Parietal lobe (tissue), 1 donor: ENCODE results near the gene GPD1L. TPM values are rescaled to one million over a fixed set of nuclear protein-coding genes. Genes with fewer than 3 reads are reported as not detected.

Experiments
- total RNA-seq: library from RNA; depleted of rRNA; stranded (reverse); fragments of >200 nt; gene quantifications from one replicate; pipeline ENCODE4 v1.2.3, GENCODE V29; 2014

The GPD1L gene
- 74.2 TPM for total RNA-seq

DNA sequence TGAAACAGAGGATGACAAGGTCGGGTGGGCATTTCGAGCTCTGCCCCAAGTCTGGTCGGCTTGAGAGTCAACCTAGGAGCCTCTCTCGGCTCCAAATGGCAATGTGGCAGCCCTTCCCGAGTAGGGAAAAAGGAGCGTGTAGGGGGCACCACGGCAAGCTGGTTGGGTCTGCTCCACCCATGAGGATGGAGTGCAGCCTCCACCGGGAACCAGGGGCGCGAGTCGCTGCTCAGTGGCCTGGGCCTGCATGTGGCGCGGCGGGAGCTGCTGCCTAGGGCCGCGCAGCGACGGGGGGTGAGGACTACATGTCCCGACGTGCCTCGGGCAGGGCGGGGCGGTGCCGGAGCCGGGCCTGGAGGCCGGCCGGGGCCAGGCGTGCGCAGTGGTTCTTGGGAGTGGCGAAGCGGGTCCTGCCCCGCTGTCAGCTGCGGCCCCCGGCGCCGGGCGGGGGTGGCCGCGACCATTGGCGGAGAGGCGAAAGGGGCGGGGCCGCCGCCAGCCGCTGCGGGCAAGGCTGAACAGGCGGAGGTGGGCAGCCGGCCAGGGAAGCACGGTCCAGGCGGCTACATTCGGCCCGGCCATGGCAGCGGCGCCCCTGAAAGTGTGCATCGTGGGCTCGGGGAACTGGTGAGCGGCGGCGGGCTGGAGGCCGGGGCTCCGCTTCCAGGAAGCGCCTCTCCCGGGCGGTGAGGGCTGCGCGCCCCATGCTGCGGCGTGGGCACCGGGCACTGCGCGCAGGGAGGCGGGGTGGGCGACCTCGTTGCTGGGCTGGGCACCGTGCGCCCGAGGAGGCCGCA lies at the start of gene GPD1L:
Gene GPD1L (plus strand): TSS at position 489 of the 797 bp plus-strand sequence. CDS start 92 bp downstream, at position 581.

Other genes with a start within 250 kb of the GPD1L start
- 41.6 TPM for gene OSBPL10, start 125.4 kb upstream of the GPD1L start, total RNA-seq
- 5.3 TPM for gene ZNF860, start 124.9 kb upstream of the GPD1L start, total RNA-seq
- gene CMTM8, start 132.1 kb downstream of the GPD1L start, total RNA-seq, result 0.63 TPM